ENCODE results near the gene DLG3.

GRCh38 chrX:70494441-70494840 is 49.8 kb downstream of the DLG3 start:
- TF ChIP-seq CTCF (IDR thresholded peaks at IDR 0.05 in 2 of 3, conservative IDR thresholded peaks at IDR 0.05 in 1 of 3; ENCODE audit: borderline replicate concordance in 1 of 3, insufficient read depth in 1 of 3, low read depth in 2 of 3, low read length in 2 of 3), result no peak
- no peak for TF ChIP-seq SP1 (IDR thresholded peaks at IDR 0.05; ENCODE audit: low read depth)
- TF ChIP-seq ZNF274 (IDR thresholded peaks at IDR 0.05; ENCODE audit: low read depth, low read length), result no peak
- no peak for TF ChIP-seq POLR2AphosphoS5 (IDR thresholded peaks at IDR 0.05; ENCODE audit: low read depth, low read length)
